A549 (cell line): ENCODE data around the gene TAF15.

Experiments
- BCL3 ChIP-seq: fragments of >200 bp; sonication (Bioruptor Twin); formaldehyde crosslinking; IDR thresholded peaks from 3 replicates; pipeline ENCODE4 v1.6.1; 2016
- CTCF ChIP-seq: fragments of >200 bp; sonication (Bioruptor Twin); formaldehyde crosslinking; IDR thresholded peaks from 3 replicates; pipeline ENCODE4 v1.5.1; 2016
- ELK1 ChIP-seq: fragments of 150-350 bp; IDR thresholded peaks from 2 replicates; pipeline ENCODE4 v1.6.1; 2014; ENCODE audit warnings: low read depth, mild to moderate bottlenecking, low read length
- EP300 ChIP-seq, 2 experiments: fragments of >200 bp; sonication (Bioruptor Twin); formaldehyde crosslinking; IDR thresholded peaks; 2 replicates in 1 of 2; 3 replicates in 1 of 2; pipeline ENCODE4 v1.6.1; 2016 to 2017
- FOSB ChIP-seq: fragments of 250-450 bp; sonication (Bioruptor Pico); IDR thresholded peaks from 2 replicates; pipeline ENCODE4 v1.5.0; 2020; ENCODE audit warnings: mild to moderate bottlenecking, moderate library complexity
- HMGXB4 ChIP-seq: fragments of 250-450 bp; sonication (Bioruptor Pico); IDR thresholded peaks from 2 replicates; pipeline ENCODE4 v1.5.0; 2021; ENCODE audit warnings: mild to moderate bottlenecking, moderate library complexity, borderline replicate concordance
- MAX ChIP-seq: IDR thresholded peaks from 2 replicates; pipeline ENCODE4 v1.6.1; 2012
- MYC ChIP-seq: IDR thresholded peaks from 2 replicates; pipeline ENCODE4 v1.6.1; 2012; ENCODE audit warnings: mild to moderate bottlenecking, inconsistent platforms, low read length, improper control_type of control experiment, borderline replicate concordance
- POLR2A ChIP-seq: IDR thresholded peaks from 2 replicates; pipeline ENCODE4 v1.6.1; 2012; ENCODE audit warnings: mild to moderate bottlenecking, low read length
- RAD21 ChIP-seq, 2 experiments: fragments of >200 bp in 1 of 2; sonication (Bioruptor Twin) in 1 of 2; formaldehyde crosslinking in 1 of 2; IDR thresholded peaks in 1 of 2; conservative IDR thresholded peaks in 1 of 2; 2 replicates in 1 of 2; 3 replicates in 1 of 2; pipeline ENCODE4 v1.6.1; 2012 to 2018; ENCODE audit warnings: inconsistent platforms in 1 of 2
- REST ChIP-seq: fragments of 200-600 bp; sonication (generic); IDR thresholded peaks from 2 replicates; pipeline ENCODE4 v1.6.1; 2016; ENCODE audit warnings: antibody characterized with exemption, mild to moderate bottlenecking, moderate library complexity
- RFX5 ChIP-seq: fragments of 450-650 bp; IDR thresholded peaks from 2 replicates; pipeline ENCODE4 v1.7.1; 2014; ENCODE audit warnings: antibody characterized with exemption, mild to moderate bottlenecking, moderate library complexity
- SMC3 ChIP-seq: fragments of >200 bp; sonication (Bioruptor Twin); formaldehyde crosslinking; IDR thresholded peaks from 3 replicates; pipeline ENCODE4 v1.6.1; 2018; ENCODE audit warnings: inconsistent platforms
- ZC3H11A ChIP-seq: fragments of 450-650 bp; IDR thresholded peaks from 2 replicates; pipeline ENCODE4 v1.6.1; 2014; ENCODE audit warnings: antibody characterized with exemption, mild to moderate bottlenecking

GRCh38 chr17:35821308-35821707 is 12.0 kb downstream of the TAF15 start:
- TF ChIP-seq REST (no peak), RFX5 (no peak), FOSB (CRISPR knock-in tag) (no peak), POLR2A (no peak), EP300 (IDR thresholded peaks at IDR 0.05) (no peak), CTCF (no peak), RAD21 (conservative IDR thresholded peaks at IDR 0.05 in 1 of 2, IDR thresholded peaks at IDR 0.05 in 1 of 2) (no peak), SMC3 (no peak), ELK1 (no peak), HMGXB4 (CRISPR knock-in tag) (no peak), ZC3H11A (no peak), MYC (no peak), BCL3 (no peak), MAX (no peak)
